Uterus (tissue), 2 donors: ENCODE measurements around the gene CDKN2A.

Experiments
- POLR2A ChIP-seq, 2 donors: fragments of 450-650 bp; IDR thresholded peaks; one replicate each; pipeline ENCODE4 v1.6.1; 2016; ENCODE audit warnings: antibody characterized with exemption in 2 of 2, mild to moderate bottlenecking in 1 of 2, moderate library complexity in 1 of 2
- TF ChIP-seq, protein P1 (sequence below), 4 experiments: fragments of 200-600 bp in 2 of 4; fragments of 450-650 bp in 2 of 4; sonication (generic) in 2 of 4; IDR thresholded peaks; one replicate each; pipeline ENCODE4 v1.5.1; 2016 to 2019; ENCODE audit warnings: antibody characterized with exemption in 4 of 4, mild to moderate bottlenecking in 2 of 4, moderate library complexity in 1 of 4

DNA sequence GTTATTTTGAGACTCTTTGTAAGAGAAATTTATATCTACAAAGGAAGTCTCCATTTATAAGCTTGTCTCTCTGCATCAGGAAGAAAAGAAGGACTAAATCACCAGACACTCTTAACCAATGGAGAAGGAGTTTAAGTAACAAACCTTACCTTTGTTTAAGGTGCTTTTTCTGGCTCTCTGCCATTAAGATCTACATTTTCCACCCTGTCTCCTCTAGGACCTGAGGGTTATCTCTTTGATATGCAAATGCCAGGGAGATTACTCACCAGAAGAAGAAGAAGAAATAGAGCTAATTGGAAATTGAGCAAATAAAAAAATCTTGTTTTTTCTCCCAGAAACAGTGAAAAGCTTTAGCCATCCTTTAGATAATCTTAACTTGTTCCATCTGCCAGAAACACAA lies 60.9 kb downstream of the CDKN2A start:
- TF ChIP-seq, protein P1, sequence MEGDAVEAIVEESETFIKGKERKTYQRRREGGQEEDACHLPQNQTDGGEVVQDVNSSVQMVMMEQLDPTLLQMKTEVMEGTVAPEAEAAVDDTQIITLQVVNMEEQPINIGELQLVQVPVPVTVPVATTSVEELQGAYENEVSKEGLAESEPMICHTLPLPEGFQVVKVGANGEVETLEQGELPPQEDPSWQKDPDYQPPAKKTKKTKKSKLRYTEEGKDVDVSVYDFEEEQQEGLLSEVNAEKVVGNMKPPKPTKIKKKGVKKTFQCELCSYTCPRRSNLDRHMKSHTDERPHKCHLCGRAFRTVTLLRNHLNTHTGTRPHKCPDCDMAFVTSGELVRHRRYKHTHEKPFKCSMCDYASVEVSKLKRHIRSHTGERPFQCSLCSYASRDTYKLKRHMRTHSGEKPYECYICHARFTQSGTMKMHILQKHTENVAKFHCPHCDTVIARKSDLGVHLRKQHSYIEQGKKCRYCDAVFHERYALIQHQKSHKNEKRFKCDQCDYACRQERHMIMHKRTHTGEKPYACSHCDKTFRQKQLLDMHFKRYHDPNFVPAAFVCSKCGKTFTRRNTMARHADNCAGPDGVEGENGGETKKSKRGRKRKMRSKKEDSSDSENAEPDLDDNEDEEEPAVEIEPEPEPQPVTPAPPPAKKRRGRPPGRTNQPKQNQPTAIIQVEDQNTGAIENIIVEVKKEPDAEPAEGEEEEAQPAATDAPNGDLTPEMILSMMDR (IDR thresholded peaks at IDR 0.05) = no peak
- TF ChIP-seq POLR2A (IDR thresholded peaks at IDR 0.05) = no peak
